T-cell (primary cell): ENCODE results near the gene PLPPR3. TPM values are rescaled to one million over a fixed set of nuclear protein-coding genes. Genes with fewer than 3 reads are reported as not detected.

Source experiments
- ATAC-seq, 4 experiments: fragments of 200-7000 bp in 3 of 4; fragments of 150-1000 bp in 1 of 4; cut with Tn5 transposase; replicated peaks in 1 of 4; 1 replicate in 3 of 4; 2 replicates in 1 of 4; pipeline ENCODE4 v1.10.0; 2021; ENCODE audit warnings: moderate library complexity in 3 of 4, mild to moderate bottlenecking in 2 of 4, moderate number of reproducible peaks in 1 of 4
- CTCF ChIA-PET, 2 donors: fragments of 300-600 bp; sonication (Branson Sonifier 250); formaldehyde crosslinking; loops; one replicate each; lab custom pipeline; 2022; ENCODE audit warnings: antibody characterized with exemption in 2 of 2; lab: Charles Lee
- POLR2A ChIA-PET, 2 donors: fragments of 300-600 bp; sonication (Branson Sonifier 250); formaldehyde crosslinking; loops; one replicate each; lab custom pipeline; 2022; ENCODE audit warnings: antibody characterized with exemption in 2 of 2; lab: Charles Lee
- DNase-seq, 35 experiments: peaks; one replicate each; pipeline versions ENCODE4 v3.0.0 to v3.0.0-alpha.2; 2013 to 2023
- H3K27ac ChIP-seq: one replicate; pipeline ENCODE4 v1.5.1; 2013; ENCODE audit warnings: low read length
- H3K27me3 ChIP-seq, 2 experiments: replicated peaks in 1 of 2; 1 replicate in 1 of 2; 2 replicates in 1 of 2; pipeline versions ENCODE4 v1.6.1 to v1.7.0; 2013; ENCODE audit warnings: low read length in 1 of 2, mixed read lengths in 1 of 2; ENCODE audit not compliant: control insufficient read depth in 2 of 2, insufficient read depth in 2 of 2; ENCODE audit errors: extremely low read depth in 1 of 2
- H3K36me3 ChIP-seq, 2 donors: 1 replicate in 1 of 2; 2 replicates in 1 of 2; pipeline versions ENCODE4 v1.6.1 to v1.7.0; 2013; ENCODE audit warnings: low read length in 1 of 2; ENCODE audit not compliant: control insufficient read depth in 2 of 2, insufficient read depth in 1 of 2; ENCODE audit errors: extremely low read depth in 1 of 2
- H3K4me1 ChIP-seq, 2 experiments: 1 replicate in 1 of 2; 2 replicates in 1 of 2; pipeline versions ENCODE4 v1.6.1 to v1.7.0; 2013; ENCODE audit warnings: low read length in 2 of 2, mixed read lengths in 1 of 2; ENCODE audit not compliant: insufficient read depth in 2 of 2, control insufficient read depth in 1 of 2; ENCODE audit errors: extremely low read depth in 1 of 2
- H3K4me3 ChIP-seq, 2 donors: 1 replicate in 1 of 2; 2 replicates in 1 of 2; pipeline versions ENCODE4 v1.5.1 to v1.7.0; 2013; ENCODE audit warnings: mild to moderate bottlenecking in 2 of 2, low read length in 1 of 2, moderate library complexity in 1 of 2; ENCODE audit not compliant: control insufficient read depth in 1 of 2; ENCODE audit errors: extremely low read depth in 1 of 2
- H3K9me3 ChIP-seq: 2 replicates; pipeline ENCODE4 v1.7.0; 2013
- H3K27ac Mint-ChIP-seq, 2 donors: one replicate each; pipeline ENCODE4 v1.8.0; 2020 to 2021; ENCODE audit warnings: mild to moderate bottlenecking in 2 of 2, mixed read lengths in 2 of 2
- H3K27me3 Mint-ChIP-seq, 2 donors: one replicate each; pipeline ENCODE4 v1.8.0; 2021 to 2022; ENCODE audit warnings: mixed read lengths in 2 of 2
- H3K36me3 Mint-ChIP-seq: one replicate; pipeline ENCODE4 v1.8.0; 2021; ENCODE audit warnings: mixed read lengths
- H3K4me1 Mint-ChIP-seq, 3 donors: one replicate each; pipeline ENCODE4 v1.8.0; 2020 to 2022; ENCODE audit warnings: mixed read lengths in 3 of 3, mild to moderate bottlenecking in 1 of 3
- H3K4me3 Mint-ChIP-seq, 3 donors: one replicate each; pipeline ENCODE4 v1.8.0; 2020 to 2022; ENCODE audit warnings: mild to moderate bottlenecking in 3 of 3, mixed read lengths in 3 of 3, moderate library complexity in 3 of 3
- H3K9me3 Mint-ChIP-seq, 3 donors: one replicate each; pipeline ENCODE4 v1.8.0; 2020 to 2022; ENCODE audit warnings: mixed read lengths in 3 of 3
- WGBS: methylation state at CpG from one replicate; pipeline ENCODE4 v1.1.5; 2013; ENCODE audit warnings: missing lambda C conversion rate; ENCODE audit not compliant: insufficient coverage; 5-methylcytosine and 5-hydroxymethylcytosine counted together
- total RNA-seq, 35 experiments: library from RNA in 6 of 35; stranded (reverse) in 6 of 35; fragments of 120-200 nt in 1 of 35; gene quantifications; one replicate each; pipeline versions ENCODE4 v1.2.1 to v1.2.4 and lab custom pipeline; 2013 to 2026

Gene PLPPR3
- total RNA-seq, 5 donors from 2014 or later (not counting 1 experiment from before 2014, with no cell fraction given), result 0.22 to 0.36 (median 0.26) TPM; not detected in 2

DNA sequence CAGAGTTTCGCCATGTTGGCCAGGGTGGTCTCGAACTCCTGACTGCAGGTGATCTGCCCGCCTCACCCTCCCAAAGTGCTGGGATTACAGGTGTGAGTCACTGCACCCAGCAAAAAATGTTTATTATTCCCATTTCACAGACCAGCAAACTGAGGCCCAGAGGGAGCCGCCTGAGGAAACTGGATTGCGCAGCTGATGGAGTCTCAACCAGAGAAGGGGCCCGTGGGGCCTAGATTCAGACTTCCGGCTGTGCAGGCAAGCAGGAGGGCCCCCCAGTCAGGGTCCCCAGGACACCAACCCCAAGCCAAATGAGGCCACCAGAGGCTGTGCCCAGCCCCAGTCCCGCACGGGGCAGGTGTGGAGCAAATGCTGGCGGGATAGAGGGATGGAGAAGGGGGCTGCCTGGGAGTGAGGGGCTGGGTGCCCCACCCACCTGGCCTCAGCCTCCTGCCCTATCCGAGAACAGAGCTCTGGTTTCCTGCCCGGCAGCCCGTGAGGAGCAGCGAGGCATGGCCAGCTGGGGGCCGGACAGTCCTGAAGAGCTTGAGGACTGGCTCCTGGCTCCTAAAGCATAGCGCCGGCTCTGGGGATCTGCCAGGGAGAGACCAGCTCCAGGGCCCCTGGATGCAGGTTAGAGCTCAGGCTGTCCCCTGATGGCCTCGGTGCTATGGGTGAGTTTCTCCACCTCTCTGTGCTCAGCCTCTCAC is 48.9 kb downstream of the PLPPR3 start:
- H3K4me3 Mint-ChIP-seq, result no peak overlapping the region
- Histone ChIP-seq H3K36me3 (no peaks in the 10 kb centered on the region), H3K9me3 (no peaks in the 10 kb centered on the region), H3K27ac (no peak overlapping the region), H3K4me3 (no peak overlapping the region), H3K4me1 (peaks cover 0 to 10% of the 10 kb centered on the region in 2 experiments), H3K27me3 (peaks cover 0 to 51% of the 10 kb centered on the region in 2 experiments)
- WGBS, result 94% methylated on average over 14 of the region's 18 CpGs
- H3K36me3 Mint-ChIP-seq, result no peaks in the 10 kb centered on the region
- ChIA-PET CTCF (no interaction called here), POLR2A (no interaction called here)
- no peak for ATAC-seq
- H3K4me1 Mint-ChIP-seq, result peaks cover 0 to 3% (median 2%) of the 10 kb centered on the region in 3 donors
- peaks cover 4 to 6% of the 10 kb centered on the region in 2 donors for H3K27me3 Mint-ChIP-seq
- no peak overlapping the region for H3K27ac Mint-ChIP-seq
- no peak for DNase-seq
- H3K9me3 Mint-ChIP-seq, result no peaks in the 10 kb centered on the region

DNA sequence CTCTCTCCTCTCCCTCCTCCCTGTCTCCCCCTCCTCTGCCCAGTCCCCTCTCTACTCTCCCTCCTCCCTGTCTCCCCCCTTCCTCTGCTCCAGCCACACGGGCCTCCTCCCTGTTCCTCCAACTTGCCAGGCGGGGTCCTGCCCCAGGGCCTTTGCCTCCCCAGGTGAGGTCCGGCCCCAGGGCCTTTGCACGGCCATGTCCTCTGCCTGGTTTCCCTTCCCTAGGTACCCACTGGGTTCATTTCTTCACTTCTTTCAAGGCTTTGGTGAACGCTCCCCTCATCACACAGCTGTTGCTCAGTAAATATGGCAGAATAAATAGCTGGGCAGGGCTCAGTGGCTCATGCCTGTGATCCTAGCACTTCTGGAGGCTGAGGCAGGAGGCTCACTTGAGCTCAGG is 49.7 kb downstream of the PLPPR3 start:
- ChIA-PET POLR2A (no interaction called here), CTCF (no interaction called here)
- no peak for ATAC-seq
- Histone ChIP-seq H3K27ac (no peak overlapping the region), H3K4me1 (peaks cover 0 to 10% of the 10 kb centered on the region in 2 experiments), H3K9me3 (no peaks in the 10 kb centered on the region), H3K27me3 (peaks cover 0 to 55% of the 10 kb centered on the region in 2 experiments), H3K36me3 (no peaks in the 10 kb centered on the region), H3K4me3 (no peak overlapping the region)
- no peak overlapping the region for H3K4me3 Mint-ChIP-seq
- 43% methylated on average over 2 of the region's 5 CpGs for WGBS
- H3K27ac Mint-ChIP-seq, result no peak overlapping the region
- no peaks in the 10 kb centered on the region for H3K36me3 Mint-ChIP-seq
- no peaks in the 10 kb centered on the region for H3K9me3 Mint-ChIP-seq
- peaks cover 6 to 9% of the 10 kb centered on the region in 2 donors for H3K27me3 Mint-ChIP-seq
- H3K4me1 Mint-ChIP-seq, result peaks cover 0 to 3% (median 2%) of the 10 kb centered on the region in 3 donors
- no peak for DNase-seq

DNA sequence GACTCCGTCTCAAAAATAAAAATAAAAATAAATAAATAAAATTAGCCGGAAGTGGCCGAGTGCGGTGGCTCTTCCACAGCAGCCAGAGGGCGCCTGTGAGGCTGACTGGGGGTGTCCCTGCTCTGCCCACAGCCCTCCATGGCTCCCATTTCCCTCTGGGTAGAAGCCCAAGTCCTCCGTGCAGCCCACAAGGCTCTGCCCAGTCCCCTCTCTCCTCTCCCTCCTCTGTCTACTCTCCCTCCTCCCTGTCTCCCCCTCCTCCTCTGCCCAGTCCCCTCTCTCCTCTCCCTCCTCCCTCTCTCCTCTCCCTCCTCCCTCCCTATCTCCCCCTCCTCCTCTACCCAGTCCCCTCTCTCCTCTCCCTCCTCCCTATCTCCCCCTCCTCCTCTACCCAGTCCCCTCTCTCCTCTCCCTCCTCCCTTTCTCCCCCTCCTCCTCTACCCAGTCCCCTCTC is 50.4 kb downstream of the PLPPR3 start:
- WGBS, result 18% methylated on average over 2 of the region's 6 CpGs
- POLR2A ChIA-PET, result no interaction called here
- DNase-seq, result peak in 6 of 35 experiments; percentile 7 to 47 (median 18)
- Histone ChIP-seq H3K36me3 (no peaks in the 10 kb centered on the region), H3K9me3 (no peaks in the 10 kb centered on the region), H3K27me3 (peaks cover 0 to 54% of the 10 kb centered on the region in 2 experiments), H3K4me3 (no peak overlapping the region), H3K4me1 (peaks cover 0 to 10% of the 10 kb centered on the region in 2 experiments), H3K27ac (no peak overlapping the region)
- Mint-ChIP-seq H3K4me1 (peaks cover 0 to 3% (median 2%) of the 10 kb centered on the region in 3 donors), H3K36me3 (no peaks in the 10 kb centered on the region), H3K9me3 (no peaks in the 10 kb centered on the region), H3K27ac (no peak overlapping the region), H3K27me3 (peaks cover 7 to 13% of the 10 kb centered on the region in 2 donors), H3K4me3 (no peak overlapping the region)
- CTCF ChIA-PET, result no interaction called here
- ATAC-seq, result peak in 1 of 4 experiments; percentile 48

DNA sequence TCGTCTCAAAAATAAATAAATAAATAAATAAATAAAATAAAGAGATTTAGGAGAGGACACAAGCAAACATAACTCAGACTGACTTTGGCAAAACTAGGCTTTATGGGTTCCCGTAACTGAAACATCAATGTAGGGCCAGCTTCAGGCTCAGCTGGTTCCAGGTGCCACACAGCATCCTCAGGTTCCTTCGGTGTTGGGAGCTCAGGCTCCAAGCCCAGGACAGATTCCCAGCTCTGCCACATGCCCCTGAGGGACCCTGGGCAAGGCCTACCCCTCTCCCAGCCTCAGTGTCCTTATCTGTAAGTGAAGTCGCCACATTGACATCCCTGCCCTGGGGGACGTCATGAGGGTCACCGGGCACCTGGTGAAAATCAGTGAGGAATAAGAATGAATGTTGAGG is 52.1 kb downstream of the PLPPR3 start:
- H3K36me3 ChIP-seq, result no peaks in the 10 kb centered on the region
- no peak overlapping the region for H3K4me3 ChIP-seq
- POLR2A ChIA-PET, result interaction anchor here in 1 of 2 donors (0.6 kb wide), 1 partner anchor 254 kb away, joined by 6 read pairs; no protein-coding TSS in a partner anchor
- no peaks in the 10 kb centered on the region for H3K9me3 ChIP-seq
- peaks cover 0 to 54% of the 10 kb centered on the region in 2 experiments for H3K27me3 ChIP-seq
- no peak overlapping the region for H3K27ac ChIP-seq
- H3K4me1 ChIP-seq, result peaks cover 0 to 10% of the 10 kb centered on the region in 2 experiments
- DNase-seq, result no peak
- H3K4me1 Mint-ChIP-seq, result peaks cover 0 to 3% (median 2%) of the 10 kb centered on the region in 3 donors
- CTCF ChIA-PET, result interaction anchor here (0.6 to 1.0 kb wide), 3 partner anchors 16 to 1741 kb away, joined by 4 to 6 read pairs (median 4); no protein-coding TSS in a partner anchor
- no peak overlapping the region for H3K27ac Mint-ChIP-seq
- no peaks in the 10 kb centered on the region for H3K9me3 Mint-ChIP-seq
- no peak for ATAC-seq
- 75% methylated on average over 2 of the region's 6 CpGs for WGBS
- H3K36me3 Mint-ChIP-seq, result no peaks in the 10 kb centered on the region
- peaks cover 7 to 13% of the 10 kb centered on the region in 2 donors for H3K27me3 Mint-ChIP-seq
- no peak overlapping the region for H3K4me3 Mint-ChIP-seq

DNA sequence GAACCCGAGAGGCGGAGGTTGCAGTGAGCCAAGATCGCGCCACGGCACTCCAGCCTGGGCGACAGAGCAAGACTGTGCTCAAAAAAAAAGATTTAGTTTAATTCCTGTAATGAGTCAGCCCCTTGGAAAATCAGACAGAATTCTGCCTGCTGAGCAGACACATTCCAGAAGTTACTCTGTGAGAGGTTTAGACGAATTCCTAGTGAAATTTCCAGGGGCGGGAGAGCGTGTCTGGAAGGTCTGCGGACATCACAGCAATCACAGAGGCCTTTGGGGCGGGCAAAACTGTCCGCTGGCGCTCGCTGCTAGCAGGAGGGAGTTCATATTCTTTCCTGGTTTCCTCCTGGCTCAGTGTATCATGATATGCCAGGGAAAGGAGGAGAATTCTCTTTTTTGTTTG is 53.3 kb downstream of the PLPPR3 start:
- peaks cover 0 to 64% of the 10 kb centered on the region in 2 experiments for H3K27me3 ChIP-seq
- ChIA-PET POLR2A (interaction anchor here in 1 of 2 donors (0.6 kb wide), 1 partner anchor 153 kb away, joined by 8 read pairs; no protein-coding TSS in a partner anchor), CTCF (no interaction called here)
- H3K4me1 Mint-ChIP-seq, result peaks cover 0 to 3% (median 2%) of the 10 kb centered on the region in 3 donors
- no peaks in the 10 kb centered on the region for H3K9me3 Mint-ChIP-seq
- ATAC-seq, result no peak
- H3K36me3 ChIP-seq, result no peaks in the 10 kb centered on the region
- H3K36me3 Mint-ChIP-seq, result no peaks in the 10 kb centered on the region
- H3K27ac Mint-ChIP-seq, result no peak overlapping the region
- H3K27ac ChIP-seq, result no peak overlapping the region
- no peak for DNase-seq
- H3K27me3 Mint-ChIP-seq, result peaks cover 7 to 13% of the 10 kb centered on the region in 2 donors
- H3K4me3 Mint-ChIP-seq, result no peak overlapping the region
- H3K4me1 ChIP-seq, result peaks cover 0 to 10% of the 10 kb centered on the region in 2 experiments
- WGBS, result 71% methylated on average over 6 of the region's 14 CpGs
- no peaks in the 10 kb centered on the region for H3K9me3 ChIP-seq
- no peak overlapping the region for H3K4me3 ChIP-seq

DNA sequence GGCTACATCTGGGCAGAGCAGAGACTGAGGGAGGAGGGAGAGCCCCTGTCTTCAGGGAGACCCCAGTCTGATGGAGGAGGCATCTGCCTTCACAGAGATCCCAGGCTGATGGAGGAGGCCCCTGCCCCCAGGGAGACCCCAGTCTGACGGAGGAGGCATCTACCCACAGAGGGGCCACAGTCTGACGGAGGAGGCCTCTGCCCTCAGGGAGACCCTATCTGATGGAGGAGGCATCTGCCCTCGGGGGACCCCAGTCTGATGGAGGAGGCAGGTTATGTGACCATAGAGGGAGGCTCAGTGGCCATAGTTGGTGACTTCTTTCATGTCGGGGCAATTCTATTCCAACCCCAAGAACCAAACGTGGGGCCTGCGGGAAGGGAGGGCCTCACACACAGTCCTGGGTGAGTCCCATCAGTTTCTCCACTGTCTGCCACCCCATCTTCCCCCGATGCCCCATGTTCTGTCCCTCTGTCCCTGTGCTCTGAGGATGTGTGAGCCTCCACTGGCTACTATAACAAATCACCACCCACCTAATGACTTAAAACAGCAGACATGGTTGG is 56.5 kb downstream of the PLPPR3 start:
- H3K36me3 ChIP-seq, result no peaks in the 10 kb centered on the region
- ChIA-PET POLR2A (no interaction called here), CTCF (no interaction called here)
- no peak overlapping the region for H3K27ac ChIP-seq
- H3K27me3 ChIP-seq, result peaks cover 0 to 52% of the 10 kb centered on the region in 2 experiments
- H3K9me3 ChIP-seq, result no peaks in the 10 kb centered on the region
- no peak overlapping the region for H3K4me3 Mint-ChIP-seq
- H3K4me3 ChIP-seq, result no peak overlapping the region
- no peak for DNase-seq
- H3K4me1 ChIP-seq, result peaks cover 0 to 3% of the 10 kb centered on the region in 2 experiments
- H3K9me3 Mint-ChIP-seq, result no peaks in the 10 kb centered on the region
- WGBS, result no CpG with 5 or more reads among the region's 7 CpGs
- ATAC-seq, result no peak
- no peaks in the 10 kb centered on the region for H3K36me3 Mint-ChIP-seq
- peaks cover 4 to 9% of the 10 kb centered on the region in 2 donors for H3K27me3 Mint-ChIP-seq
- H3K27ac Mint-ChIP-seq, result no peak overlapping the region
- H3K4me1 Mint-ChIP-seq, result peaks cover 0 to 1% (median under 1%) of the 10 kb centered on the region in 3 donors
